H9 (cell line): ENCODE results near the gene HSD17B8. TPM values are rescaled to one million over a fixed set of nuclear protein-coding genes. Genes with fewer than 3 reads are reported as not detected.

Experiments
- DNase-seq: peaks from one replicate; pipeline ENCODE4 v3.0.0-alpha.2; 2017
- H2AFZ ChIP-seq: one replicate; pipeline ENCODE4 v1.6.1; 2013; ENCODE audit warnings: mild to moderate bottlenecking, low read length, control low read depth, moderate library complexity
- H2AK5ac ChIP-seq: 2 replicates; pipeline ENCODE4 v1.6.1; 2013; ENCODE audit warnings: low read length, control low read depth, mixed read lengths; ENCODE audit not compliant: insufficient read length
- H2BK120ac ChIP-seq: one replicate; pipeline ENCODE4 v1.6.1; 2013; ENCODE audit warnings: low read depth, mild to moderate bottlenecking, low read length, control low read depth, inconsistent platforms; ENCODE audit not compliant: poor library complexity, severe bottlenecking
- H2BK12ac ChIP-seq: 2 replicates; pipeline ENCODE4 v1.6.1; 2013; ENCODE audit warnings: low read length, control low read depth, mixed read lengths, low read depth; ENCODE audit not compliant: insufficient read length
- H2BK15ac ChIP-seq: 2 replicates; pipeline ENCODE4 v1.6.1; 2013; ENCODE audit warnings: low read depth, low read length, control low read depth
- H2BK20ac ChIP-seq: one replicate; pipeline ENCODE4 v1.6.1; 2013; ENCODE audit warnings: low read depth, mild to moderate bottlenecking, low read length, control low read depth, inconsistent platforms; ENCODE audit not compliant: poor library complexity, severe bottlenecking
- H2BK5ac ChIP-seq: 2 replicates; pipeline ENCODE4 v1.6.1; 2013; ENCODE audit warnings: low read length, control low read depth, mixed read lengths; ENCODE audit not compliant: insufficient read length
- H3K14ac ChIP-seq: 2 replicates; pipeline ENCODE4 v1.6.1; 2013; ENCODE audit warnings: low read length, control low read depth; ENCODE audit not compliant: insufficient read depth
- H3K18ac ChIP-seq: 2 replicates; pipeline ENCODE4 v1.6.1; 2013; ENCODE audit warnings: low read depth, mild to moderate bottlenecking, mixed read lengths, low read length, control low read depth; ENCODE audit not compliant: insufficient read length
- H3K23ac ChIP-seq: 2 replicates; pipeline ENCODE4 v1.6.1; 2013; ENCODE audit warnings: low read length, control low read depth, mixed read lengths, low read depth; ENCODE audit not compliant: insufficient read length
- H3K23me2 ChIP-seq: 2 replicates; pipeline ENCODE4 v1.6.1; 2013; ENCODE audit warnings: low read depth, mild to moderate bottlenecking, mixed read lengths, low read length, control low read depth; ENCODE audit not compliant: insufficient read length, poor library complexity, severe bottlenecking
- H3K27ac ChIP-seq: 2 replicates; pipeline ENCODE4 v1.5.1; 2013; ENCODE audit warnings: low read length, control low read depth, mixed read lengths, low read depth; ENCODE audit not compliant: insufficient read length
- H3K27me3 ChIP-seq: 2 replicates; pipeline ENCODE4 v1.6.1; 2013; ENCODE audit warnings: low read length, control low read depth, inconsistent platforms; ENCODE audit not compliant: insufficient read depth
- H3K4ac ChIP-seq: 2 replicates; pipeline ENCODE4 v1.6.1; 2013; ENCODE audit warnings: low read depth, mild to moderate bottlenecking, control low read depth, inconsistent platforms, low read length, moderate library complexity
- H3K4me1 ChIP-seq: 2 replicates; pipeline ENCODE4 v1.6.1; 2013; ENCODE audit warnings: low read length, control low read depth, inconsistent platforms; ENCODE audit not compliant: insufficient read depth
- H3K4me2 ChIP-seq: 2 replicates; pipeline ENCODE4 v1.6.1; 2013; ENCODE audit warnings: low read length, control low read depth, mixed read lengths; ENCODE audit not compliant: insufficient read length, insufficient read depth
- H3K56ac ChIP-seq: 2 replicates; pipeline ENCODE4 v1.6.1; 2013; ENCODE audit warnings: low read depth, mild to moderate bottlenecking, mixed read lengths, low read length, control low read depth; ENCODE audit not compliant: insufficient read length
- H3K79me1 ChIP-seq: 2 replicates; pipeline ENCODE4 v1.6.1; 2013; ENCODE audit warnings: low read depth, mild to moderate bottlenecking, moderate library complexity, low read length, control low read depth, inconsistent platforms; ENCODE audit not compliant: insufficient read depth, poor library complexity, severe bottlenecking
- H3K79me2 ChIP-seq: 2 replicates; pipeline ENCODE4 v1.6.1; 2013; ENCODE audit warnings: low read length, control low read depth, inconsistent platforms; ENCODE audit not compliant: insufficient read depth
- H3K9ac ChIP-seq: 2 replicates; pipeline ENCODE4 v1.6.1; 2013; ENCODE audit warnings: low read length, control low read depth, mixed read lengths; ENCODE audit not compliant: insufficient read length; ENCODE audit errors: extremely low read depth
- H3K9me3 ChIP-seq: one replicate; pipeline ENCODE4 v1.6.1; 2013; ENCODE audit warnings: low read depth, low read length, inconsistent platforms; ENCODE audit not compliant: control insufficient read depth
- H3T11ph ChIP-seq: one replicate; pipeline ENCODE4 v1.6.1; 2013; ENCODE audit warnings: mild to moderate bottlenecking, low read length, control low read depth, inconsistent platforms
- H4K20me1 ChIP-seq: one replicate; pipeline ENCODE4 v1.6.1; 2013; ENCODE audit not compliant: control insufficient read depth, insufficient read length, insufficient read depth
- H4K5ac ChIP-seq: 2 replicates; pipeline ENCODE4 v1.6.1; 2013; ENCODE audit warnings: low read depth, mild to moderate bottlenecking, mixed read lengths, low read length, control low read depth; ENCODE audit not compliant: insufficient read length
- H4K8ac ChIP-seq: replicated peaks from 2 replicates; pipeline ENCODE4 v1.6.1; 2013; ENCODE audit warnings: low read length, control low read depth, mixed read lengths, low read depth; ENCODE audit not compliant: insufficient read length
- H4K91ac ChIP-seq: 2 replicates; pipeline ENCODE4 v1.6.1; 2013; ENCODE audit warnings: low read depth, mild to moderate bottlenecking, moderate library complexity, mixed read lengths, low read length, control low read depth; ENCODE audit not compliant: insufficient read length
- H3K27ac Mint-ChIP-seq, 3 experiments: 2 replicates in 2 of 3; 3 replicates in 1 of 3; pipeline ENCODE4 v1.8.0; 2020 to 2021; ENCODE audit warnings: mixed read lengths in 3 of 3, mild to moderate bottlenecking in 1 of 3, moderate library complexity in 1 of 3
- H3K27me3 Mint-ChIP-seq: 2 replicates; pipeline ENCODE4 v1.8.0; 2021; ENCODE audit warnings: low read depth, mild to moderate bottlenecking, moderate library complexity, mixed read lengths
- H3K36me3 Mint-ChIP-seq, 3 experiments: 2 replicates in 2 of 3; 3 replicates in 1 of 3; pipeline ENCODE4 v1.8.0; 2020 to 2021; ENCODE audit warnings: low read depth in 3 of 3, mixed read lengths in 3 of 3; ENCODE audit not compliant: insufficient read depth in 1 of 3
- H3K4me1 Mint-ChIP-seq, 2 experiments: 2 replicates each; pipeline ENCODE4 v1.8.0; 2020; ENCODE audit warnings: mixed read lengths in 2 of 2
- H3K4me3 Mint-ChIP-seq, 2 experiments: 2 replicates in 1 of 2; 3 replicates in 1 of 2; pipeline ENCODE4 v1.8.0; 2020 to 2021; ENCODE audit warnings: mild to moderate bottlenecking in 2 of 2, mixed read lengths in 2 of 2, moderate library complexity in 1 of 2
- H3K9me3 Mint-ChIP-seq, 2 experiments: 2 replicates in 1 of 2; 3 replicates in 1 of 2; pipeline ENCODE4 v1.8.0; 2020; ENCODE audit warnings: mild to moderate bottlenecking in 2 of 2, mixed read lengths in 2 of 2, moderate library complexity in 1 of 2
- WGBS: extraction: QIAGEN DNeasy Blood & Tissue Kit; methylation state at CpG from one replicate; pipeline ENCODE4 v1.1.7; 2013; ENCODE audit warnings: missing lambda C conversion rate, low lambda C conversion rate, mixed read lengths; ENCODE audit not compliant: insufficient read length; ENCODE audit errors: extremely low coverage; 5-methylcytosine and 5-hydroxymethylcytosine counted together
- total RNA-seq: library from RNA; stranded (reverse); gene quantifications from 2 replicates; pipeline ENCODE4 v1.2.1, GENCODE V29; 2021
- TF ChIP-seq, protein P1 (sequence below): fragments of 200-600 bp; sonication (generic); conservative IDR thresholded peaks from 3 replicates; pipeline ENCODE4 v1.8.0; 2021; ENCODE audit warnings: antibody characterized with exemption, mild to moderate bottlenecking

Gene HSD17B8
- total RNA-seq, 1 experiment from 2014 or later, result 7.1 TPM

DNA sequence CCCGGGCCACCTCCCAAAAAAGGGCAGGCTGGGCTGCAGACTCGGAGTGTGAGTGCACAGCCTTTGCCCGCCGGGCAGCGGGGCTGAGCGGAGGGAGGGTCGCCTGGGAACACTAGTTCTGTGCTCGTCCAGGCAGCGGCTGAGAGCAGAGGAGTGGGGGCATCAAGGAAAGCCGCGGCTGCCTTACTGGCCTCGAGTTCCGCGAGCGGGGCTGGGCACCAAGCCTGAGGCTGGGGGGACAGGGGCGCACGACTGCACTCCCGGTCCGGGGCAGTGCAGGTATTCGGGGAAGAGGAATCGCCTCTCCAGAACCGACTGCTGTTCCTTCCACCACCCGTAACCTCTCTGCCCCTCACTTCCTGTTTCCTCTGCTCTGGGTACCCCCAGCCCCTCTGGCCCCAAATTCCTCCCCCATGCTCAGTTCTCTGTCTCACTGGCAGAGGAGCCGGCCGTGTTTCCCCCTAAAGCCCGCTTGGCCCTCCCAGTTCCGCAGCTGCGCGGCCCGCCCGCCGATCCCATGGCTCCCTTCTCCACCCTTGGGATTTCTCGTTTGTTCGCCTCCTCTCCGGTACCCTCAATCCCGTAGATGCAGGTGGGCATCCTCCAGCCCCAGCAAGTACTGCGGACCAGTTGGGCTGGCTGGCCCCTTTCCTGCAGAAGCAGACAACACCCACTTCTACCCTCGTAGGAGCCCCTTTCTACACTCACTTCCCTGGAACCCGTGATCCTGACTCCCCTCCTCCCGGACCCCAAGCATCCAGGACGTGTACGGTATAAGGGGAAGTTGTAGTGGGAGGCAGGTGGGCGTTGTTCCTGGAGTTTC is 8.9 kb downstream of the HSD17B8 start:
- TF ChIP-seq, protein P1, sequence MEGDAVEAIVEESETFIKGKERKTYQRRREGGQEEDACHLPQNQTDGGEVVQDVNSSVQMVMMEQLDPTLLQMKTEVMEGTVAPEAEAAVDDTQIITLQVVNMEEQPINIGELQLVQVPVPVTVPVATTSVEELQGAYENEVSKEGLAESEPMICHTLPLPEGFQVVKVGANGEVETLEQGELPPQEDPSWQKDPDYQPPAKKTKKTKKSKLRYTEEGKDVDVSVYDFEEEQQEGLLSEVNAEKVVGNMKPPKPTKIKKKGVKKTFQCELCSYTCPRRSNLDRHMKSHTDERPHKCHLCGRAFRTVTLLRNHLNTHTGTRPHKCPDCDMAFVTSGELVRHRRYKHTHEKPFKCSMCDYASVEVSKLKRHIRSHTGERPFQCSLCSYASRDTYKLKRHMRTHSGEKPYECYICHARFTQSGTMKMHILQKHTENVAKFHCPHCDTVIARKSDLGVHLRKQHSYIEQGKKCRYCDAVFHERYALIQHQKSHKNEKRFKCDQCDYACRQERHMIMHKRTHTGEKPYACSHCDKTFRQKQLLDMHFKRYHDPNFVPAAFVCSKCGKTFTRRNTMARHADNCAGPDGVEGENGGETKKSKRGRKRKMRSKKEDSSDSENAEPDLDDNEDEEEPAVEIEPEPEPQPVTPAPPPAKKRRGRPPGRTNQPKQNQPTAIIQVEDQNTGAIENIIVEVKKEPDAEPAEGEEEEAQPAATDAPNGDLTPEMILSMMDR, result no peak
- no peak overlapping the region for H2AFZ ChIP-seq

More for the DNA sequence above, 8.9 kb downstream of the HSD17B8 start:
- Mint-ChIP-seq H3K27me3 (peaks cover 86% of the 10 kb centered on the region), H3K36me3 (peaks cover 7 to 24% (median 16%) of the 10 kb centered on the region in 3 experiments; a peak in 6 of 7 replicates), H3K27ac (peak overlapping the region in 1 of 3 experiments; percentile 29; a peak in 2 of 7 replicates), H3K4me1 (peaks cover 37 to 51% of the 10 kb centered on the region in 2 experiments), H3K9me3 (peaks cover 0 to 4% of the 10 kb centered on the region in 2 experiments; a peak in 1 of 5 replicates), H3K4me3 (peak overlapping the region; percentile 75 to 94)
- H3K4ac ChIP-seq, result no peak overlapping the region
- no peak overlapping the region for H2BK12ac ChIP-seq
- H2BK120ac ChIP-seq, result no peak overlapping the region
- no peak overlapping the region for H3K9ac ChIP-seq
- H2BK5ac ChIP-seq, result no peak overlapping the region
- H3K79me2 ChIP-seq, result no peaks in the 10 kb centered on the region
- H3K23ac ChIP-seq, result no peak overlapping the region
- H4K20me1 ChIP-seq, result peaks cover 3% of the 10 kb centered on the region
- peaks cover 51% of the 10 kb centered on the region for H3K27me3 ChIP-seq
- peaks cover 11% of the 10 kb centered on the region for H3K23me2 ChIP-seq
- H3K4me2 ChIP-seq, result peak overlapping the region; percentile 88
- no peaks in the 10 kb centered on the region for H3K79me1 ChIP-seq
- no peaks in the 10 kb centered on the region for H3K9me3 ChIP-seq
- H2AK5ac ChIP-seq, result no peak overlapping the region
- no peak overlapping the region for H2BK15ac ChIP-seq
- no peak overlapping the region for H4K91ac ChIP-seq
- no peak overlapping the region for H3K56ac ChIP-seq
- DNase-seq, result no peak
- no peak overlapping the region; the same call in 1 of the 2 replicates for H3K14ac ChIP-seq
- no peak overlapping the region for H2BK20ac ChIP-seq
- H3K4me1 ChIP-seq, result no peaks in the 10 kb centered on the region
- no peak overlapping the region for H3T11ph ChIP-seq
- H3K27ac ChIP-seq, result no peak overlapping the region
- no peak overlapping the region for H4K8ac ChIP-seq
- no peak overlapping the region for H3K18ac ChIP-seq
- H4K5ac ChIP-seq, result no peak overlapping the region
- no CpG with 5 or more reads among the region's 43 CpGs for WGBS
